HepG2 (cell line): Measurements from ENCODE around the gene LIMA1. TPM values are rescaled to one million over a fixed set of nuclear protein-coding genes. Genes with fewer than 3 reads are reported as not detected.

Experiments
- ATAC-seq: fragments of 200-7000 bp; cut with Tn5 transposase; 3 replicates; pipeline ENCODE4 v1.9.1; 2020; ENCODE audit warnings: mild to moderate bottlenecking, moderate library complexity
- BruUV-seq: library from RNA; stranded (reverse); fragments of 400-500 nt; replicated peaks from 2 replicates; lab custom pipeline; 2021; lab: Mats Ljungman, UMichigan
- CTCF ChIA-PET: fragments of 300-600 bp; formaldehyde crosslinking; extraction: SDS; loops from one replicate; lab custom pipeline; 2021; ENCODE audit warnings: low total read pairs, inconsistent platforms, low intra/inter-chr PET ratio; lab: Yijun Ruan, JAX
- POLR2A ChIA-PET: fragments of 350-600 bp; sonication (Branson Sonifier 250); formaldehyde crosslinking; loops from one replicate; lab custom pipeline; 2020; ENCODE audit warnings: antibody characterized with exemption, inconsistent platforms; lab: Yijun Ruan, JAX
- DNase-seq: peaks from one replicate; pipeline ENCODE4 v3.0.0-alpha.2; 2015; ENCODE audit warnings: low spot score
- FAIRE-seq: peaks from 3 replicates; lab custom pipeline; 2011; peaks lifted over from hg19 to GRCh38; lab: Jason Lieb, UNC
- H2AFZ ChIP-seq: one replicate; pipeline ENCODE4 v1.6.1; 2011; ENCODE audit warnings: low read length, inconsistent platforms
- H3K27ac ChIP-seq: fragments of 300-600 bp; 3 replicates; pipeline ENCODE4 v1.8.0; 2011; ENCODE audit warnings: mixed run types, mild to moderate bottlenecking, mixed read lengths, low read length, inconsistent platforms; ENCODE audit not compliant: insufficient read depth; ENCODE audit errors: extremely low read length
- H3K27me3 ChIP-seq, 2 experiments: fragments of 200-600 bp in 1 of 2; 2 replicates in 1 of 2; 3 replicates in 1 of 2; pipeline versions ENCODE4 v1.6.0 to v1.8.0; 2011; ENCODE audit warnings: low read length in 2 of 2, mild to moderate bottlenecking in 2 of 2, moderate library complexity in 2 of 2, inconsistent platforms in 1 of 2; ENCODE audit not compliant: insufficient read depth in 2 of 2, control insufficient read depth in 1 of 2
- H3K36me3 ChIP-seq, 2 experiments: fragments of 200-600 bp in 1 of 2; replicated peaks in 1 of 2; 2 replicates in 1 of 2; 3 replicates in 1 of 2; pipeline versions ENCODE4 v1.5.1 to v1.8.0; 2011; ENCODE audit warnings: low read length in 2 of 2, inconsistent platforms in 1 of 2; ENCODE audit not compliant: insufficient read depth in 2 of 2, control insufficient read depth in 1 of 2
- H3K4me1 ChIP-seq: 2 replicates; pipeline ENCODE4 v1.5.1; 2012; ENCODE audit warnings: low read length, inconsistent platforms; ENCODE audit not compliant: insufficient read depth
- H3K4me2 ChIP-seq: 2 replicates; pipeline ENCODE4 v1.6.0; 2011; ENCODE audit warnings: low read depth, low read length, inconsistent platforms
- H3K4me3 ChIP-seq, 3 experiments: fragments of 200-600 bp in 1 of 3; sonication (generic), shearing (Covaris generic) in 1 of 3; replicated peaks in 1 of 3; 2 replicates each; pipeline ENCODE4 v1.5.1; 2011 to 2016; ENCODE audit warnings: low read length in 3 of 3, inconsistent platforms in 2 of 3, low read depth in 2 of 3, mild to moderate bottlenecking in 2 of 3, control low read depth in 1 of 3, mixed read lengths in 1 of 3; ENCODE audit not compliant: insufficient read depth in 1 of 3
- H3K79me2 ChIP-seq: one replicate; pipeline ENCODE4 v1.6.1; 2011; ENCODE audit warnings: low read length, inconsistent platforms; ENCODE audit not compliant: insufficient read depth
- H3K9ac ChIP-seq: 2 replicates; pipeline ENCODE4 v1.6.0; 2011; ENCODE audit warnings: mild to moderate bottlenecking, low read depth, low read length, inconsistent platforms; ENCODE audit not compliant: insufficient read depth
- H3K9me3 ChIP-seq: 2 replicates; pipeline ENCODE4 v1.5.1; 2012; ENCODE audit warnings: mild to moderate bottlenecking, low read length
- H4K20me1 ChIP-seq: 2 replicates; pipeline ENCODE4 v1.6.0; 2011; ENCODE audit warnings: inconsistent platforms, mild to moderate bottlenecking, low read length, moderate library complexity; ENCODE audit not compliant: insufficient read depth
- FOXJ3 ChIP-seq: sonication (generic); formaldehyde crosslinking; IDR thresholded peaks from 2 replicates; pipeline ENCODE4 v1.4.0; 2020; ENCODE audit warnings: missing genetic modification reagents, mild to moderate bottlenecking, borderline replicate concordance
- HDAC2 ChIP-seq: sonication (generic); formaldehyde crosslinking; IDR thresholded peaks from 2 replicates; pipeline ENCODE4 v1.4.0; 2020; ENCODE audit warnings: missing genetic modification reagents
- HNF4A ChIP-seq: sonication (generic); formaldehyde crosslinking; IDR thresholded peaks from 2 replicates; pipeline ENCODE4 v1.4.0; 2020; ENCODE audit warnings: missing genetic modification reagents
- SKI ChIP-seq: fragments of 450-650 bp; IDR thresholded peaks from one replicate; pipeline ENCODE4 v1.6.1; 2018; ENCODE audit warnings: mild to moderate bottlenecking; ENCODE audit not compliant: partially characterized antibody
- ZNF121 ChIP-seq: sonication (generic); formaldehyde crosslinking; IDR thresholded peaks from 2 replicates; pipeline ENCODE4 v1.5.0; 2020; ENCODE audit warnings: mild to moderate bottlenecking, missing genetic modification reagents
- ZNF770 ChIP-seq: sonication (generic); formaldehyde crosslinking; IDR thresholded peaks from 2 replicates; pipeline ENCODE4 v1.5.0; 2020; ENCODE audit warnings: mild to moderate bottlenecking, missing genetic modification reagents
- WGBS: methylation state at CpG from one replicate; pipeline ENCODE4 v1.1.6; 2017; ENCODE audit warnings: low lambda C conversion rate; 5-methylcytosine and 5-hydroxymethylcytosine counted together
- in situ Hi-C: cut with HindIII; loops from 2 replicates; pipeline ENCODE4 v1.10.0; 2017; ENCODE audit warnings: low pct_unique_long_range_greater_than_20kb; ENCODE audit not compliant: extremely low pct_ligation_motif_present
- intact Hi-C: fragments of 100-400 bp; cut with micrococcal nuclease; formaldehyde crosslinking; loops from one replicate; pipeline ENCODE4 v1.10.0; 2022; ENCODE audit not compliant: unreplicated experiment
- polyA plus RNA-seq, 8 experiments: library from polyadenylated mRNA; depleted of rRNA in 3 of 8; stranded (reverse) in 7 of 8; unstranded in 1 of 8; fragments of >200 nt; fragmentation: Illumina TruSeq in 4 of 8; extraction: Trizol in 4 of 8; gene quantifications; 2 replicates each; pipeline versions ENCODE4 v1.2.1 to v1.2.3, GENCODE V29; 2011 to 2016; ENCODE audit warnings: low read depth in 4 of 8, missing spikeins in 1 of 8, mixed read lengths in 1 of 8; ENCODE audit not compliant: insufficient read depth in 1 of 8
- total RNA-seq, 5 experiments: library from RNA; depleted of rRNA; stranded (reverse); fragments of >200 nt; fragmentation: Illumina TruSeq; extraction: Trizol; gene quantifications; 2 replicates each; pipeline ENCODE4 v1.2.3, GENCODE V29; 2016; ENCODE audit warnings: low read depth in 1 of 5
- TF ChIP-seq, protein P1 (sequence below): sonication (generic); formaldehyde crosslinking; IDR thresholded peaks from 2 replicates; pipeline ENCODE4 v1.9.0; 2021; ENCODE audit warnings: missing genetic modification reagents, borderline replicate concordance

Gene LIMA1
- total and polyA plus RNA-seq, 2 of the 13 experiments (the other 11 are each of a cell fraction or from before 2014, with no cell fraction given), result 13.0 to 19.8 TPM

DNA sequence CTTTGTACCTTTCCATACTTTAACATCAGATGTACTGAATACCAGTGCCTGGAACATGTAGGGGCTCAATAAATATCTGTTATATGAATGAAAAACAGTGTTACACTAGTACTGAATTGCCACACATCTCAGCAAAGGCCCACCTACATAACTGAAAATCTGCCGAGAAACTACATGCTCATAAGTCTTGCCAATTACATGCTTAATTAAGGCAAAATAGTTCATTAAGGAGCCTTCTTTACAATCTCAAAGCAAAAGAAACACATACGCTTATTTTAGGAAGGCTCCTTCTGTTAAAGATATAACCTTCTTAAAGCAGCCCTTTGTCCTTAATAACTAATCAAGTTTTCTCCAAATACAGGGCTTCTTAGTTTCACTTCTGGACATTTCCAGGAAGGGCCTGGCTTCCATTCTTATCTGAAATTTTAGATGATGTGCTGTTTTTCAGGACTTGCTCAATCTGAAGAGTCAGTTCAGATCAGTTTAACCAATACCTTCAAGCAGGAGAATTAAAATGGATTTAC is 11.5 kb downstream of the LIMA1 start (continued):
- TF ChIP-seq HDAC2 (CRISPR knock-in tag) (0 out of 2 replicates have a peak, but pooled peaks have one; percentile 36), FOXJ3 (CRISPR knock-in tag) (0 out of 2 replicates have a peak, but pooled peaks have one; percentile 19), SKI (no peak), HNF4A (CRISPR knock-in tag) (peak; percentile 88; the same call in 1 of the 2 replicates)
- TF ChIP-seq, all 625 proteins: peak for 32

DNA sequence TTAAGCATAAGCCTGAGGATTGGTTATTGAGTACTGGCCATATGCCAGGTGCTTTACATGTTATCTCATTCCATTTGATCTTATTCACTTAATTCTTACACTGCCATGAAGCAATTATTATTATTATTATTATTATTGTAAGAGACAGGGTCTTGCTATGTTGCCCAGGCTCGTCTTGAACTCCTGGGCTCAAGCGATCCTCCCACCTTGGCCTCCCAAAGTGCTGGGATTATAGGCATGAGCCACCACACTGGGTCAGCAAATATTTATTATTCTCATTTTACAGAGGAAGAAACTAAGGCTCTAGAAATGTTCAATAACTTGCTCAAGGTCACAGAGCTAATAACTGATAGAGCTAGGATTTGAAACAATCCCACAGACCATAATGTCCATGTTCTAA is 14.8 kb downstream of the LIMA1 start:
- ATAC-seq (no peak), DNase-seq (no peak), FAIRE-seq (no peak)
- intact Hi-C loops (no loop called here), in situ Hi-C loops (no loop called here)
- no peaks in the 10 kb centered on the region for H3K27me3 ChIP-seq
- no peaks in the 10 kb centered on the region for H3K9me3 ChIP-seq
- no peak overlapping the region for H3K27ac ChIP-seq
- no peaks in the 10 kb centered on the region for H4K20me1 ChIP-seq
- no TSS peak for BruUV-seq
- H3K36me3 ChIP-seq, result no peaks in the 10 kb centered on the region
- CTCF ChIA-PET, result no interaction called here
- H3K9ac ChIP-seq, result no peak overlapping the region
- TF ChIP-seq ZNF770, result peak; percentile 84
- TF ChIP-seq, protein P1, sequence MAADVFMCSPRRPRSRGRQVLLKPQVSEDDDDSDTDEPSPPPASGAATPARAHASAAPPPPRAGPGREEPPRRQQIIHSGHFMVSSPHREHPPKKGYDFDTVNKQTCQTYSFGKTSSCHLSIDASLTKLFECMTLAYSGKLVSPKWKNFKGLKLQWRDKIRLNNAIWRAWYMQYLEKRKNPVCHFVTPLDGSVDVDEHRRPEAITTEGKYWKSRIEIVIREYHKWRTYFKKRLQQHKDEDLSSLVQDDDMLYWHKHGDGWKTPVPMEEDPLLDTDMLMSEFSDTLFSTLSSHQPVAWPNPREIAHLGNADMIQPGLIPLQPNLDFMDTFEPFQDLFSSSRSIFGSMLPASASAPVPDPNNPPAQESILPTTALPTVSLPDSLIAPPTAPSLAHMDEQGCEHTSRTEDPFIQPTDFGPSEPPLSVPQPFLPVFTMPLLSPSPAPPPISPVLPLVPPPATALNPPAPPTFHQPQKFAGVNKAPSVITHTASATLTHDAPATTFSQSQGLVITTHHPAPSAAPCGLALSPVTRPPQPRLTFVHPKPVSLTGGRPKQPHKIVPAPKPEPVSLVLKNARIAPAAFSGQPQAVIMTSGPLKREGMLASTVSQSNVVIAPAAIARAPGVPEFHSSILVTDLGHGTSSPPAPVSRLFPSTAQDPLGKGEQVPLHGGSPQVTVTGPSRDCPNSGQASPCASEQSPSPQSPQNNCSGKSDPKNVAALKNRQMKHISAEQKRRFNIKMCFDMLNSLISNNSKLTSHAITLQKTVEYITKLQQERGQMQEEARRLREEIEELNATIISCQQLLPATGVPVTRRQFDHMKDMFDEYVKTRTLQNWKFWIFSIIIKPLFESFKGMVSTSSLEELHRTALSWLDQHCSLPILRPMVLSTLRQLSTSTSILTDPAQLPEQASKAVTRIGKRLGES, result no peak
- peak; percentile 85 for TF ChIP-seq ZNF121
- WGBS, result 91% methylated on average over 2 of the region's 2 CpGs
- H2AFZ ChIP-seq, result no peak overlapping the region
- peaks cover 54% of the 10 kb centered on the region for H3K4me1 ChIP-seq
- H3K4me2 ChIP-seq, result no peak overlapping the region
- no peak overlapping the region for H3K4me3 ChIP-seq
- POLR2A ChIA-PET, result interaction anchor here (1.6 kb wide), 1 partner anchor 15 kb away, joined by 5 read pairs; no protein-coding TSS in a partner anchor
- H3K79me2 ChIP-seq, result no peaks in the 10 kb centered on the region
